ENCODE results near the gene STT3A.
"Not testable (repeated sequence)": the region's sequence is repeated elsewhere in the genome, so short reads cannot be mapped to it uniquely, and the experiment has no call there.

DNA sequence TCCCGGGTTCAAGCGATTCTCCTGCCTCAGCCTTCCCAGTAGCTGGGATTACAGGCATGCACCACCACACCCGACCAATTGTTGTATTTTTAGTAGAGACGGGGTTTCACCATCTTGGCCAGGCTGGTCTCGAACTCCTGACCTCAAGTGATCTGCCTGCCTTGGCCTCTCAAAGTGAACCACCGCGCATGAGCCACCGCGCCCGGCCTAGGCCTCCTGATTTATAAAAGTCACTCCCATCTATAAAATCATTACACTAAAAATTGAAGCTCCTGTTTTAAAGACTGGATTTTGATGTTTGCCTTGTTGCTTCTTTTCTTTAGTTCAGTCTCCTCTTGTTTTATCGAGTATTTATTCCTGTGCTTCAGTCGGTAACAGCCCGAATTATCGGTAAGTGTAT, 15.5 kb upstream of the STT3A start:
- TF ChIP-seq, protein P1, sequence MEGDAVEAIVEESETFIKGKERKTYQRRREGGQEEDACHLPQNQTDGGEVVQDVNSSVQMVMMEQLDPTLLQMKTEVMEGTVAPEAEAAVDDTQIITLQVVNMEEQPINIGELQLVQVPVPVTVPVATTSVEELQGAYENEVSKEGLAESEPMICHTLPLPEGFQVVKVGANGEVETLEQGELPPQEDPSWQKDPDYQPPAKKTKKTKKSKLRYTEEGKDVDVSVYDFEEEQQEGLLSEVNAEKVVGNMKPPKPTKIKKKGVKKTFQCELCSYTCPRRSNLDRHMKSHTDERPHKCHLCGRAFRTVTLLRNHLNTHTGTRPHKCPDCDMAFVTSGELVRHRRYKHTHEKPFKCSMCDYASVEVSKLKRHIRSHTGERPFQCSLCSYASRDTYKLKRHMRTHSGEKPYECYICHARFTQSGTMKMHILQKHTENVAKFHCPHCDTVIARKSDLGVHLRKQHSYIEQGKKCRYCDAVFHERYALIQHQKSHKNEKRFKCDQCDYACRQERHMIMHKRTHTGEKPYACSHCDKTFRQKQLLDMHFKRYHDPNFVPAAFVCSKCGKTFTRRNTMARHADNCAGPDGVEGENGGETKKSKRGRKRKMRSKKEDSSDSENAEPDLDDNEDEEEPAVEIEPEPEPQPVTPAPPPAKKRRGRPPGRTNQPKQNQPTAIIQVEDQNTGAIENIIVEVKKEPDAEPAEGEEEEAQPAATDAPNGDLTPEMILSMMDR (IDR thresholded peaks at IDR 0.05): not testable (repeated sequence)
- not testable (repeated sequence) for TF ChIP-seq POLR2A (IDR thresholded peaks at IDR 0.05)
